K562 (cell line): ENCODE data around the gene LTBP2. TPM values are rescaled to one million over a fixed set of nuclear protein-coding genes. Genes with fewer than 3 reads are reported as not detected.

Experiments
- ATAC-seq: fragments of 200-7000 bp; cut with Tn5 transposase; 3 replicates; pipeline ENCODE4 v1.9.1; 2020; ENCODE audit warnings: moderate library complexity
- BruUV-seq: library from RNA; stranded (reverse); fragments of 400-500 nt; replicated peaks from 2 replicates; lab custom pipeline; 2021; lab: Mats Ljungman, UMichigan
- CTCF ChIA-PET: fragments of 300-600 bp; formaldehyde crosslinking; extraction: SDS; loops from one replicate; lab custom pipeline; 2021; ENCODE audit warnings: low intra/inter-chr PET ratio; lab: Yijun Ruan, JAX
- POLR2A ChIA-PET: fragments of 300-600, 350-650 bp; sonication (Branson Sonifier 250); formaldehyde crosslinking; extraction: SDS; loops from one replicate; lab custom pipeline; 2021; ENCODE audit warnings: antibody characterized with exemption, inconsistent platforms; lab: Yijun Ruan, JAX
- DNase-seq, 4 experiments: peaks; one replicate each; pipeline versions ENCODE4 v3.0.0 to v3.0.0-alpha.2; 2011 to 2018; ENCODE audit warnings: low spot score in 3 of 4, mixed read lengths in 3 of 4; ENCODE audit errors: extremely low read depth in 1 of 4
- FAIRE-seq: peaks from 2 replicates; lab custom pipeline; 2011; peaks lifted over from hg19 to GRCh38; lab: Jason Lieb, UNC
- H2AFZ ChIP-seq: 2 replicates; pipeline ENCODE4 v1.6.0; 2011; ENCODE audit warnings: low read depth, low read length, control low read depth, inconsistent platforms
- H3K27ac ChIP-seq: fragments of 200-600 bp; 3 replicates; pipeline ENCODE4 v1.8.0; 2011; ENCODE audit warnings: low read depth, mild to moderate bottlenecking, control low read depth, inconsistent platforms, low read length, moderate library complexity, mixed read lengths; ENCODE audit errors: extremely low read depth
- H3K27me3 ChIP-seq, 2 experiments: fragments of 300-600 bp in 1 of 2; 2 replicates in 1 of 2; 3 replicates in 1 of 2; pipeline versions ENCODE4 v1.6.0 to v1.8.0; 2011; ENCODE audit warnings: inconsistent platforms in 2 of 2, low read length in 2 of 2, mild to moderate bottlenecking in 1 of 2, mixed read lengths in 1 of 2, moderate library complexity in 1 of 2; ENCODE audit not compliant: control insufficient read depth in 2 of 2, insufficient read depth in 2 of 2
- H3K36me3 ChIP-seq: fragments of 300-600 bp; 3 replicates; pipeline ENCODE4 v1.8.0; 2011; ENCODE audit warnings: mild to moderate bottlenecking, low read length, inconsistent platforms; ENCODE audit not compliant: control insufficient read depth, insufficient read depth
- H3K4me1 ChIP-seq, 2 experiments: fragments of 200-600 bp in 1 of 2; replicated peaks in 1 of 2; 2 replicates in 1 of 2; 3 replicates in 1 of 2; pipeline versions ENCODE4 v1.5.1 to v1.8.0; 2011; ENCODE audit warnings: inconsistent platforms in 2 of 2, low read length in 2 of 2, mild to moderate bottlenecking in 1 of 2, mixed read lengths in 1 of 2, moderate library complexity in 1 of 2; ENCODE audit not compliant: control insufficient read depth in 2 of 2, insufficient read depth in 2 of 2
- H3K4me2 ChIP-seq: 2 replicates; pipeline ENCODE4 v1.6.1; 2011; ENCODE audit warnings: low read length, control low read depth, inconsistent platforms, mixed read lengths; ENCODE audit not compliant: insufficient read depth
- H3K4me3 ChIP-seq: fragments of 200-600 bp; sonication (generic), shearing (Covaris generic); 2 replicates; pipeline ENCODE4 v1.5.1; 2016; ENCODE audit warnings: control low read depth, inconsistent platforms
- H3K79me2 ChIP-seq: fragments of 200-600 bp; 3 replicates; pipeline ENCODE4 v1.8.0; 2011; ENCODE audit warnings: low read length, inconsistent platforms; ENCODE audit not compliant: control insufficient read depth, insufficient read depth
- H3K9ac ChIP-seq, 2 experiments: 2 replicates each; pipeline versions ENCODE4 v1.6.0 to v1.6.1; 2011; ENCODE audit warnings: low read depth in 2 of 2, low read length in 2 of 2, control low read depth in 1 of 2, inconsistent platforms in 1 of 2, mild to moderate bottlenecking in 1 of 2, mixed read lengths in 1 of 2; ENCODE audit not compliant: insufficient read depth in 1 of 2
- H3K9me1 ChIP-seq: one replicate; pipeline ENCODE4 v1.6.0; 2011; ENCODE audit warnings: inconsistent platforms, mild to moderate bottlenecking, low read length, moderate library complexity; ENCODE audit not compliant: control insufficient read depth, insufficient read depth
- H3K9me3 ChIP-seq: replicated peaks from 2 replicates; pipeline ENCODE4 v1.5.1; 2011; ENCODE audit warnings: low read depth, low read length, inconsistent platforms; ENCODE audit not compliant: control insufficient read depth, insufficient read depth
- H4K20me1 ChIP-seq: replicated peaks from 2 replicates; pipeline ENCODE4 v1.6.1; 2011; ENCODE audit warnings: low read length, inconsistent platforms, mixed read lengths; ENCODE audit not compliant: control insufficient read depth, insufficient read depth
- CBX1 ChIP-seq: sonication (generic); IDR thresholded peaks from 2 replicates; pipeline ENCODE4 v1.6.1; 2016; ENCODE audit warnings: antibody characterized with exemption, low read depth, mild to moderate bottlenecking
- DMBX1 ChIP-seq: fragments of 250-450 bp; sonication (Bioruptor Pico); IDR thresholded peaks from 2 replicates; pipeline ENCODE4 v1.8.0; 2022; ENCODE audit warnings: inconsistent platforms, mild to moderate bottlenecking, moderate library complexity, borderline replicate concordance
- HSF4 ChIP-seq: fragments of 250-450 bp; sonication (Bioruptor Pico); IDR thresholded peaks from 2 replicates; pipeline ENCODE4 v2.1.2; 2022; ENCODE audit warnings: mild to moderate bottlenecking, moderate library complexity, borderline replicate concordance
- NELFE ChIP-seq: IDR thresholded peaks from 2 replicates; pipeline ENCODE4 v1.6.1; 2011; ENCODE audit warnings: mild to moderate bottlenecking; ENCODE audit not compliant: insufficient read depth, insufficient read length
- THAP12 ChIP-seq: fragments of 250-450 bp; sonication (Bioruptor Pico); IDR thresholded peaks from 2 replicates; pipeline ENCODE4 v1.9.0; 2021; ENCODE audit warnings: mild to moderate bottlenecking, inconsistent platforms
- ZBTB49 ChIP-seq: sonication (generic); formaldehyde crosslinking; IDR thresholded peaks from 2 replicates; pipeline ENCODE4 v1.8.0; 2022; ENCODE audit warnings: missing genetic modification reagents, mild to moderate bottlenecking, borderline replicate concordance
- ZNF318 ChIP-seq, 2 experiments: fragments of 450-650 bp; IDR thresholded peaks; 2 replicates each; pipeline ENCODE4 v1.6.1; 2016; ENCODE audit warnings: mild to moderate bottlenecking in 2 of 2, borderline replicate concordance in 1 of 2, low read depth in 1 of 2, moderate library complexity in 1 of 2
- ZNF384 ChIP-seq: IDR thresholded peaks from 2 replicates; pipeline ENCODE4 v1.6.1; 2012; ENCODE audit warnings: low read depth, low read length, improper control_type of control experiment
- WGBS: fragments of 100-300 bp; shearing (Covaris generic); methylation state at CpG from one replicate; pipeline ENCODE4 v1.1.6; 2016; ENCODE audit warnings: low coverage, mixed read lengths; ENCODE audit not compliant: insufficient coverage; ENCODE audit errors: missing lambda C conversion rate; 5-methylcytosine and 5-hydroxymethylcytosine counted together
- in situ Hi-C: fragments of 300-500 bp; cut with MboI; formaldehyde crosslinking; loops from 4 replicates; pipeline ENCODE4 v1.15.0; 2018; ENCODE audit warnings: inconsistent platforms, mixed read lengths
- intact Hi-C: fragments of 100-400 bp; cut with micrococcal nuclease; formaldehyde crosslinking; loops from 2 replicates; pipeline ENCODE4 v1.14.2; 2022
- polyA plus RNA-seq, 8 experiments: library from polyadenylated mRNA; depleted of rRNA in 4 of 8; stranded (reverse) in 5 of 8; unstranded in 3 of 8; fragments of >200 nt; fragmentation: Nextera tagmentation in 2 of 8; fragmentation: Illumina TruSeq in 1 of 8; extraction: Ambion mirVana in 2 of 8; extraction: Trizol in 1 of 8; gene quantifications; 2 replicates each; pipeline versions ENCODE4 v1.2.1 to v1.2.3, GENCODE V29; 2011 to 2014; ENCODE audit warnings: inconsistent platforms in 1 of 8, missing spikeins in 1 of 8
- total RNA-seq, 7 experiments: library from RNA; depleted of rRNA in 6 of 7; stranded (reverse); fragments of >200 nt in 6 of 7; fragmentation: Illumina TruSeq in 2 of 7; extraction: Trizol in 2 of 7; gene quantifications; 2 replicates each; pipeline versions ENCODE4 v1.2.1 to v1.2.3, GENCODE V29; 2011 to 2021; ENCODE audit warnings: low replicate concordance in 1 of 7

Gene LTBP2
- total and polyA plus RNA-seq, 9 of the 15 experiments (the other 6 are each of a cell fraction or from before 2014, with no cell fraction given), result under 0.01 to 0.18 (median 0.03) TPM; not detected in 3

GRCh38 chr14:74525361-74525851, 86.6 kb downstream of the LTBP2 start:
- Histone ChIP-seq H3K79me2 (no peaks in the 10 kb centered on the region), H4K20me1 (no peaks in the 10 kb centered on the region), H3K36me3 (no peaks in the 10 kb centered on the region), H3K27ac (no peak overlapping the region), H2AFZ (no peak overlapping the region), H3K9ac (no peak overlapping the region), H3K4me1 (peaks cover 0 to 10% of the 10 kb centered on the region in 2 experiments; a peak in 2 of 5 replicates), H3K4me3 (no peak overlapping the region), H3K9me3 (no peaks in the 10 kb centered on the region), H3K27me3 (peaks cover 0 to 30% of the 10 kb centered on the region in 2 experiments; a peak in 3 of 5 replicates), H3K4me2 (no peak overlapping the region), H3K9me1 (no peaks in the 10 kb centered on the region)
- no TSS peak for BruUV-seq
- intact Hi-C loops (no loop called here), in situ Hi-C loops (no loop called here)
- FAIRE-seq, result no peak
- WGBS, result 0% methylated on average over 4 of the region's 4 CpGs
- DNase-seq, result no peak
- ChIA-PET POLR2A (interaction anchor here (0.6 kb wide), 1 partner anchor 9 kb away, joined by 3 read pairs; no protein-coding TSS in a partner anchor), CTCF (no interaction called here)
- ATAC-seq, result no peak
- TF ChIP-seq ZNF384, result no peak
- no peak for TF ChIP-seq THAP12 (CRISPR knock-in tag)
- no peak for TF ChIP-seq HSF4
- no peak for TF ChIP-seq DMBX1 (CRISPR knock-in tag)
- no peak for TF ChIP-seq CBX1
- TF ChIP-seq ZBTB49 (CRISPR knock-in tag), result no peak
- no peak for TF ChIP-seq NELFE
- TF ChIP-seq ZNF318 (IDR thresholded peaks at IDR 0.05; ENCODE audit: borderline replicate concordance in 1 of 2, low read depth in 1 of 2), result no peak
